Left renal cortex interstitium (tissue), 4 donors: ENCODE measurements around the gene GRIA2. TPM values are rescaled to one million over a fixed set of nuclear protein-coding genes. Genes with fewer than 3 reads are reported as not detected.
"Not testable (repeated sequence)": the region's sequence is repeated elsewhere in the genome, so short reads cannot be mapped to it uniquely, and the experiment has no call there.

ENCODE experiments used
- DNase-seq, 4 donors: peaks; one replicate each; pipeline ENCODE4 v3.0.0-alpha.2; 2013; ENCODE audit warnings: low read depth in 4 of 4, low spot score in 2 of 4, missing footprints in 1 of 4
- polyA plus RNA-seq, 4 donors: library from polyadenylated mRNA; unstranded; fragments of 120-200 nt; gene quantifications; one replicate each; pipeline ENCODE4 v1.2.1, GENCODE V29; 2013; ENCODE audit not compliant: insufficient read length in 4 of 4

Gene GRIA2
- 1 to 10 TPM in 3 of 4 donors, under 1 TPM in 1; 0.87 to 2.1 (median 1.3) TPM for polyA plus RNA-seq

GRCh38 chr4:157220371-157220881 is at the start of gene GRIA2:
Gene GRIA2, plus strand, starts transcription at chr4:157220728. Its CDS starts 315 bp downstream, at chr4:157221043.
- DNase-seq = peak in 3 of 4 donors; percentile 67 to 69 (median 67)

- DNase-seq = no peak
Measured at GRCh38 chr4:157172011-157172410, 48.5 kb upstream of the GRIA2 start.

- DNase-seq = not testable (repeated sequence)
Measured at GRCh38 chr4:157180268-157180667, 40.3 kb upstream of the GRIA2 start.

- no peak for DNase-seq
Measured at GRCh38 chr4:157184300-157184699, 36.2 kb upstream of the GRIA2 start.

- DNase-seq = no peak
Measured at GRCh38 chr4:157185363-157185762, 35.2 kb upstream of the GRIA2 start.

- no peak for DNase-seq
Measured at GRCh38 chr4:157195374-157195773, 25.2 kb upstream of the GRIA2 start.

- DNase-seq = no peak
Measured at GRCh38 chr4:157196046-157196445, 24.5 kb upstream of the GRIA2 start.

GRCh38 chr4:157204634-157205244 is 15.8 kb upstream of the GRIA2 start:
- DNase-seq = no peak

- DNase-seq = no peak
Measured at GRCh38 chr4:157217708-157218107, 2.8 kb upstream of the GRIA2 start.

GRCh38 chr4:157219711-157220370 is 687 bp upstream of the GRIA2 start:
- DNase-seq = no peak

- DNase-seq = no peak
Measured at GRCh38 chr4:157221426-157221894, 932 bp downstream of the GRIA2 start.

- DNase-seq = peak in 1 of 4 donors; percentile 20
Measured at GRCh38 chr4:157221895-157222770, 1.6 kb downstream of the GRIA2 start.

- DNase-seq = no peak
Measured at GRCh38 chr4:157222771-157223160, 2.2 kb downstream of the GRIA2 start.

- DNase-seq = no peak
Measured at GRCh38 chr4:157223456-157223855, 2.9 kb downstream of the GRIA2 start.

GRCh38 chr4:157225096-157225495 is 4.6 kb downstream of the GRIA2 start:
- no peak for DNase-seq

GRCh38 chr4:157226035-157226434 is 5.5 kb downstream of the GRIA2 start:
- no peak for DNase-seq

GRCh38 chr4:157226601-157227000 is 6.1 kb downstream of the GRIA2 start:
- no peak for DNase-seq

GRCh38 chr4:157231525-157231924 is 11.0 kb downstream of the GRIA2 start:
- DNase-seq = no peak

GRCh38 chr4:157242871-157243270 is 22.3 kb downstream of the GRIA2 start:
- no peak for DNase-seq

GRCh38 chr4:157244348-157244747 is 23.8 kb downstream of the GRIA2 start:
- DNase-seq = no peak

GRCh38 chr4:157245351-157245750 is 24.8 kb downstream of the GRIA2 start:
- no peak for DNase-seq
